Tibial nerve (tissue), 4 donors: ENCODE results near the gene LMBR1. TPM values are rescaled to one million over a fixed set of nuclear protein-coding genes. Genes with fewer than 3 reads are reported as not detected.
"Not testable (repeated sequence)": the region's sequence is repeated elsewhere in the genome, so short reads cannot be mapped to it uniquely, and the experiment has no call there.

ENCODE experiments used
- DNase-seq, 2 donors: peaks; one replicate each; pipeline ENCODE4 v3.0.0-alpha.2; 2019; ENCODE audit warnings: low spot score in 2 of 2
- H3K27ac ChIP-seq, 4 donors: fragments of 200-600 bp; sonication (generic) in 3 of 4; one replicate each; pipeline ENCODE4 v1.5.1; 2017 to 2019; ENCODE audit warnings: mild to moderate bottlenecking in 1 of 4
- H3K27me3 ChIP-seq, 2 donors: fragments of 200-600 bp; sonication (generic) in 1 of 2; one replicate each; pipeline versions ENCODE4 v1.5.1 to v1.6.0; 2017 to 2019
- H3K36me3 ChIP-seq, 3 donors: fragments of 200-600 bp; sonication (generic); one replicate each; pipeline ENCODE4 v1.5.1; 2018 to 2019
- H3K4me1 ChIP-seq, 4 donors: fragments of 200-600 bp; sonication (generic) in 3 of 4; one replicate each; pipeline ENCODE4 v1.5.1; 2017 to 2019
- H3K4me3 ChIP-seq, 4 donors: fragments of 200-600 bp; sonication (generic) in 3 of 4; one replicate each; pipeline ENCODE4 v1.5.1; 2017 to 2019; ENCODE audit warnings: mild to moderate bottlenecking in 1 of 4, moderate library complexity in 1 of 4
- H3K9me3 ChIP-seq, 4 donors: fragments of 200-600 bp; sonication (generic) in 3 of 4; one replicate each; pipeline ENCODE4 v1.5.1; 2017 to 2019
- EP300 ChIP-seq, 2 donors: sonication (generic); formaldehyde crosslinking; IDR thresholded peaks; one replicate each; pipeline ENCODE4 v1.6.1; 2017; ENCODE audit warnings: antibody characterized with exemption in 2 of 2, mild to moderate bottlenecking in 1 of 2
- POLR2A ChIP-seq, 2 donors: fragments of 450-650 bp; IDR thresholded peaks; one replicate each; pipeline ENCODE4 v1.6.1; 2017; ENCODE audit warnings: antibody characterized with exemption in 2 of 2, mild to moderate bottlenecking in 2 of 2, moderate library complexity in 2 of 2
- WGBS, 2 donors: methylation state at CpG; one replicate each; pipeline ENCODE4 v1.1.5; 2018; 5-methylcytosine and 5-hydroxymethylcytosine counted together
- total RNA-seq, 4 donors: library from RNA; depleted of rRNA; stranded (reverse); fragments of >200 nt; gene quantifications; one replicate each; pipeline ENCODE4 v1.1.0, GENCODE V29; 2016
- TF ChIP-seq, protein P1 (sequence below), 5 experiments: fragments of 200-600 bp in 3 of 5; fragments of 450-650 bp in 2 of 5; sonication (generic) in 3 of 5; IDR thresholded peaks; one replicate each; pipeline ENCODE4 v1.5.1; 2016 to 2019; ENCODE audit warnings: antibody characterized with exemption in 5 of 5, mild to moderate bottlenecking in 3 of 5, moderate library complexity in 2 of 5

Gene LMBR1
- total RNA-seq, 4 donors from 2014 or later, result 48.1 to 139 (median 77.3) TPM

DNA sequence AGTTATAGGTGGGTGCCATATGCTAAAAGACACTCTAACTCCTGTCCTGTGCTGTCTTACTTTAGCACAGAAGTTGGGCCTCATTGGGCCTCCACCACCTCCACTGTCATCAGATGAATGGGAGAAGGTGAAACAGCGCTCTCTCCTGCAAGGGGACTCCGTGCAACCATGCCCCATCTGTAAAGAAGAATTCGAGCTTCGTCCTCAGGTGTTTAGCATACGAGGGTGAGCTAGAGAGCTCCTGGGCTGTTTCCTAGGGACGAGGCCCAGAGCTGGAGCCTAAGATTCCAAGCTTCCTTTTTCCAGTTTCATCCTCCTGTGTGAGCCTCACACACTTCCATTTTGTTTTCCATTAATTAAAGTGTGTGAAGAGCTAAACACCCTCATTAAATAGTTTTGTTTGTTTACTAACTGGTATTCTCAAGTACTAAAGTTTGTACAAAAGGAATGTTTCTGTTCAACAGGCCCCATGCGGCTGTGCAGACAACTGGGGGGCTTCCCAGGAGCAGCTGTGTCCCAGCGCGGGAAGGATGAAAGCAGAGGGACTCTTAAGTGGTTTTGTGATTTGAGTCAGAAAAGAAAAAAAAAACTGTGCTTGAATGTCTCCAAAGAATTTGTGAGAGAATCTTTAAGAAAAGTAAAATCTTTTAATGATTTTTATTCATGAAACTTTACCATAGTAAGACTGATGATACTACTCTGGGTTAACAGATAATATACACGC lies 238.3 kb downstream of the LMBR1 start:
- Histone ChIP-seq H3K4me3 (no peak overlapping the region), H3K36me3 (no peaks in the 10 kb centered on the region), H3K27ac (no peak overlapping the region), H3K27me3 (peaks cover 0 to 13% of the 10 kb centered on the region in 2 donors), H3K4me1 (no peaks in the 10 kb centered on the region), H3K9me3 (no peaks in the 10 kb centered on the region)
- WGBS, 2 donors, result 84 to 85% methylated on average over 10 of the region's 10 CpGs
- no peak for DNase-seq
- TF ChIP-seq, protein P1, sequence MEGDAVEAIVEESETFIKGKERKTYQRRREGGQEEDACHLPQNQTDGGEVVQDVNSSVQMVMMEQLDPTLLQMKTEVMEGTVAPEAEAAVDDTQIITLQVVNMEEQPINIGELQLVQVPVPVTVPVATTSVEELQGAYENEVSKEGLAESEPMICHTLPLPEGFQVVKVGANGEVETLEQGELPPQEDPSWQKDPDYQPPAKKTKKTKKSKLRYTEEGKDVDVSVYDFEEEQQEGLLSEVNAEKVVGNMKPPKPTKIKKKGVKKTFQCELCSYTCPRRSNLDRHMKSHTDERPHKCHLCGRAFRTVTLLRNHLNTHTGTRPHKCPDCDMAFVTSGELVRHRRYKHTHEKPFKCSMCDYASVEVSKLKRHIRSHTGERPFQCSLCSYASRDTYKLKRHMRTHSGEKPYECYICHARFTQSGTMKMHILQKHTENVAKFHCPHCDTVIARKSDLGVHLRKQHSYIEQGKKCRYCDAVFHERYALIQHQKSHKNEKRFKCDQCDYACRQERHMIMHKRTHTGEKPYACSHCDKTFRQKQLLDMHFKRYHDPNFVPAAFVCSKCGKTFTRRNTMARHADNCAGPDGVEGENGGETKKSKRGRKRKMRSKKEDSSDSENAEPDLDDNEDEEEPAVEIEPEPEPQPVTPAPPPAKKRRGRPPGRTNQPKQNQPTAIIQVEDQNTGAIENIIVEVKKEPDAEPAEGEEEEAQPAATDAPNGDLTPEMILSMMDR (IDR thresholded peaks at IDR 0.05), result no peak
- TF ChIP-seq EP300 (IDR thresholded peaks at IDR 0.05) (no peak), POLR2A (IDR thresholded peaks at IDR 0.05) (no peak)

DNA sequence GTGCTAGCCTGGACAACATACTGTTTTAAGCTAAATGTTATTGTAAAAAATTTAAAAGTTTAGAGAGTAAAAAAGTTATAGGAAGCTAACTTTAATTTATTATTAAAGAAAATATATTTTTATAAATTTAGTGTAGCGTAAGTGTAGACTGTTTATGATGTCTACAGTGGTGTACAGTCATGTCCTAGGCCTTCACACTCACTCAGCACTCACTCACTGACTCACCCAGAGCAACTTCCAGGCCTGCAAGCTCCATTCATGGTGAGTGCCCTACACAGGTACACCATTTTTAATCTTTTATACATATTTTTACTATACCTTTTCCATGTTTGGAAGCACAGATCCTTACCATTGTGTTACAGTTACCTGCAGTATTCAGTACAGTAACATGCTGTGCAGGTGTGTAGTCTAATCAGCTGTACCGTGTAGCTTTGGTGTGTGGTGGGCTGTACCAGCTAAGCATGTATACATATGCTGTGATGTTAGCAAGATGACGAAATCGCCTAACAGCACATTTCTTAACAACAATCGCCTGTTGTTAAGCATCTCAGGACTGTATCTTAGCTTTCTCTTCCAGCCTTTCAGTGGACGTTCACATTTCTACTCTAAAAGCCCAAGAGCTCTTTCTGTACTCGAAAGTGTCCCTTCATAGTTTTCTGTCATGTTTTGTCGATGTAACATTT lies 240.0 kb downstream of the LMBR1 start:
- Histone ChIP-seq H3K27ac (no peak overlapping the region), H3K36me3 (no peaks in the 10 kb centered on the region), H3K4me3 (no peak overlapping the region), H3K4me1 (no peaks in the 10 kb centered on the region), H3K27me3 (peaks cover 0 to 15% of the 10 kb centered on the region in 2 donors), H3K9me3 (no peaks in the 10 kb centered on the region)
- WGBS, 2 donors, result 83 to 93% methylated on average over 8 of the region's 8 CpGs
- TF ChIP-seq EP300 (IDR thresholded peaks at IDR 0.05), result no peak
- no peak for TF ChIP-seq POLR2A (IDR thresholded peaks at IDR 0.05)
- TF ChIP-seq, protein P1 (IDR thresholded peaks at IDR 0.05), result no peak
- DNase-seq, result no peak

DNA sequence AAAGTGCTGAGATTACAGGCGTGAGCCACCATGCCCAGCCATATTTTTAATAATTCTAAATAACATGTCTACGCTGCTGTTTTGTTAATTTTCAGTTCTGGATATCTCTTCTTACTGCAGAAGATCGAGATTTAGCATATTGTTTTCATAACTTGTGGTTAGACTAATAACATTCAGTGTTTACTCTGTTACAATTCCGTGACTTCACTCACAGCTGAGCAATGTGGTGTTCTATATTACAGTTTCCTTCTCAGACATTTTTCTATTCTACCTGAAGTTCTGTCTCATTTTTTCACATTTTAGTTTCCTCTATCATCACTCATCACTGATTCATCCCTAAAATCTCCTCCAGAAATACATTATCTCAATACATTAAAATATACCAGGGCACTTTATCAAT lies 241.5 kb downstream of the LMBR1 start:
- H3K27me3 ChIP-seq, result peaks cover 0 to 15% of the 10 kb centered on the region in 2 donors
- 80 to 90% methylated on average over 4 of the region's 4 CpGs for WGBS, 2 donors
- no peak overlapping the region for H3K27ac ChIP-seq
- TF ChIP-seq EP300 (IDR thresholded peaks at IDR 0.05) (no peak), POLR2A (IDR thresholded peaks at IDR 0.05) (no peak)
- TF ChIP-seq, protein P1 (IDR thresholded peaks at IDR 0.05), result no peak
- DNase-seq, result no peak
- no peaks in the 10 kb centered on the region for H3K9me3 ChIP-seq
- H3K4me3 ChIP-seq, result no peak overlapping the region
- no peaks in the 10 kb centered on the region for H3K36me3 ChIP-seq
- no peaks in the 10 kb centered on the region for H3K4me1 ChIP-seq

DNA sequence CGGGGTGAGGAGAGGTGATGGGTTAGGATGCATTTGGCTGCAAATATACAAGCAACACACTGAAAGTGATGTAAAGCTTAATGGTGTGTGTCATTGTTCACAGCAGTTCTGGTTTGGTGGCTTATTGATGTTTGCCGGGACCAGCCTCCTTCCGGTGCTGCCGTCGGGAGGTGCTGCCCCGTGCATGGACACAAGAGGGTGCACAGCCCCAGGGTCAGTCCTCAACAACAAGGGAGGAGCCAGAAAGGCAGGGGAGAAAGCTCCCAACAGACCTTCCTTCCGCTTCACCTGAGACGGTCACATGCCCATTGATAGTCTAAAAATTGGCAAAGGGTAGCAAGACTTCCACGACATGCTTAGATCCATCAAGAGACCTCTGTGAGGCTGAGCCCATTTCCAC lies 242.9 kb downstream of the LMBR1 start:
- H3K27ac ChIP-seq, result no peak overlapping the region
- 44 to 46% methylated on average over 9 of the region's 9 CpGs for WGBS, 2 donors
- TF ChIP-seq POLR2A (IDR thresholded peaks at IDR 0.05) (no peak), EP300 (IDR thresholded peaks at IDR 0.05) (no peak)
- TF ChIP-seq, protein P1 (IDR thresholded peaks at IDR 0.05), result no peak
- no peak overlapping the region for H3K4me3 ChIP-seq
- H3K36me3 ChIP-seq, result no peaks in the 10 kb centered on the region
- H3K27me3 ChIP-seq, result peaks cover 0 to 15% of the 10 kb centered on the region in 2 donors
- DNase-seq, result no peak
- H3K9me3 ChIP-seq, result no peaks in the 10 kb centered on the region
- H3K4me1 ChIP-seq, result no peaks in the 10 kb centered on the region

DNA sequence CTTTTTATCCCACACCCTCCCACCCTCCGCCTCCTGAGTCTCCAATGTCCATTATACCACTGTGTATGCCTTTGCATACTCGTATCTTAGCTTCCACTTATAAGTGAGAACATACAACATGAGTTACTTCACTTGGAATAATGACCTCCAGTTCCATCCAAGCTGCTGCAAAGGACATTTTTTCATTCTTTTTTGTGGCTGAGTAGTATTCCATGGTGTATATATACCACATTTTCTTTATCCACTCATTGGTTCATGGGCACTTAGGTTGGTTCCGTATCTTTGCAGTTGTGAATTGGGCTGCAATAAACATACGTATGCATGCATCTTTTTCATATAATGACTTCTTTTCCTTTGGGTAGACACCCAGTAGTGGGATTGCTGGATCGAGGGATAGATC lies 245.7 kb downstream of the LMBR1 start:
- not testable (repeated sequence) for H3K27ac ChIP-seq, H3K4me1 ChIP-seq, H3K9me3 ChIP-seq, DNase-seq, H3K36me3 ChIP-seq, H3K4me3 ChIP-seq
- 93 to 97% methylated on average over 5 of the region's 5 CpGs for WGBS, 2 donors
- peaks cover 0 to 15% of the 10 kb centered on the region in 2 donors for H3K27me3 ChIP-seq
